Neural cell (in vitro differentiated cells): Measurements from ENCODE around the gene INO80D. TPM values are rescaled to one million over a fixed set of nuclear protein-coding genes. Genes with fewer than 3 reads are reported as not detected.

Experiments used
- H2AFZ ChIP-seq: fragments of 200-600, 300-800 bp; sonication (generic), shearing (Covaris generic); 2 replicates; pipeline ENCODE4 v1.6.0; 2014; ENCODE audit warnings: low read depth, mild to moderate bottlenecking, antibody characterized with exemption, low read length, moderate library complexity
- H3F3A ChIP-seq: fragments of 200-600 bp; shearing (Covaris generic); 2 replicates; pipeline ENCODE4 v1.6.1; 2016; ENCODE audit warnings: mild to moderate bottlenecking, moderate library complexity, mixed read lengths, antibody characterized with exemption, low read length; ENCODE audit not compliant: insufficient read depth, poor library complexity, severe bottlenecking
- H3K27ac ChIP-seq: fragments of 200-600, 300-800 bp; sonication (generic), shearing (Covaris generic); 2 replicates; pipeline ENCODE4 v1.5.1; 2014; ENCODE audit warnings: mild to moderate bottlenecking, low read length, moderate library complexity
- H3K27me3 ChIP-seq: fragments of 300-800, 200-600 bp; sonication (generic), shearing (Covaris generic); 2 replicates; pipeline ENCODE4 v1.6.0; 2014; ENCODE audit warnings: mild to moderate bottlenecking, low read depth, low read length, moderate library complexity; ENCODE audit not compliant: insufficient read depth
- H3K36me3 ChIP-seq: fragments of 300-800, 200-600 bp; sonication (generic), shearing (Covaris generic); 2 replicates; pipeline ENCODE4 v1.5.1; 2014; ENCODE audit warnings: mild to moderate bottlenecking, antibody characterized with exemption, low read length, moderate library complexity; ENCODE audit not compliant: insufficient read depth
- H3K4me2 ChIP-seq: fragments of 300-800, 200-600 bp; sonication (generic), shearing (Covaris generic); 2 replicates; pipeline ENCODE4 v1.6.0; 2014; ENCODE audit warnings: mild to moderate bottlenecking, low read length
- H3K4me3 ChIP-seq: fragments of 300-800, 200-600 bp; sonication (generic), shearing (Covaris generic); 2 replicates; pipeline ENCODE4 v1.5.1; 2014; ENCODE audit warnings: mild to moderate bottlenecking, low read length, moderate library complexity
- H3K79me2 ChIP-seq: fragments of 200-600 bp; shearing (Covaris generic); replicated peaks from 2 replicates; pipeline ENCODE4 v1.6.0; 2014; ENCODE audit warnings: mild to moderate bottlenecking, low read length, moderate library complexity; ENCODE audit not compliant: insufficient read depth
- H3K9ac ChIP-seq: fragments of 300-800, 200-600 bp; sonication (generic), shearing (Covaris generic); 2 replicates; pipeline ENCODE4 v1.6.1; 2016; ENCODE audit warnings: mild to moderate bottlenecking, low read length, mixed read lengths
- H3K9me2 ChIP-seq: fragments of 200-600 bp; shearing (Covaris generic); 2 replicates; pipeline ENCODE4 v1.6.1; 2016; ENCODE audit warnings: mild to moderate bottlenecking, low read length, mixed read lengths; ENCODE audit not compliant: insufficient read depth
- H3K9me3 ChIP-seq: fragments of 200-600, 300-800 bp; sonication (generic), shearing (Covaris generic); 2 replicates; pipeline ENCODE4 v1.6.1; 2016; ENCODE audit warnings: mild to moderate bottlenecking, mixed run types, low read length, moderate library complexity, mixed read lengths
- H4K20me1 ChIP-seq: fragments of 200-600 bp; shearing (Covaris generic); 2 replicates; pipeline ENCODE4 v1.6.1; 2016; ENCODE audit warnings: mild to moderate bottlenecking, mixed run types; ENCODE audit not compliant: insufficient read depth
- CTCF ChIP-seq: fragments of 450-650 bp; IDR thresholded peaks from 2 replicates; pipeline ENCODE4 v1.5.1; 2014; ENCODE audit warnings: antibody characterized with exemption, mild to moderate bottlenecking, moderate library complexity; ENCODE audit not compliant: poor library complexity, severe bottlenecking
- EP300 ChIP-seq: fragments of 450-650 bp; conservative IDR thresholded peaks from 2 replicates; pipeline ENCODE4 v1.6.1; 2014; ENCODE audit warnings: antibody characterized with exemption, mild to moderate bottlenecking, moderate library complexity; ENCODE audit not compliant: poor library complexity, severe bottlenecking
- EZH2 ChIP-seq: fragments of 200-600, 300-800 bp; shearing (Covaris generic), sonication (generic); IDR thresholded peaks from 2 replicates; pipeline ENCODE4 v1.6.1; 2014; ENCODE audit warnings: antibody characterized with exemption, low read length, borderline replicate concordance, mild to moderate bottlenecking; ENCODE audit not compliant: insufficient read depth, poor library complexity, severe bottlenecking
- MXI1 ChIP-seq: fragments of 450-650 bp; conservative IDR thresholded peaks from 2 replicates; pipeline ENCODE4 v1.6.1; 2014; ENCODE audit warnings: antibody characterized with exemption, mild to moderate bottlenecking; ENCODE audit not compliant: poor library complexity, severe bottlenecking
- POLR2AphosphoS5 ChIP-seq: IDR thresholded peaks from 2 replicates; pipeline ENCODE4 v1.6.1; 2012
- RAD21 ChIP-seq: fragments of 450-650 bp; conservative IDR thresholded peaks from 2 replicates; pipeline ENCODE4 v1.6.1; 2014; ENCODE audit warnings: antibody characterized with exemption, mild to moderate bottlenecking, moderate library complexity
- REST ChIP-seq: IDR thresholded peaks from 2 replicates; pipeline ENCODE4 v1.6.1; 2012; ENCODE audit warnings: borderline replicate concordance
- SMC3 ChIP-seq: fragments of 450-650 bp; conservative IDR thresholded peaks from 2 replicates; pipeline ENCODE4 v1.6.1; 2014; ENCODE audit warnings: antibody characterized with exemption, mild to moderate bottlenecking, moderate library complexity; ENCODE audit not compliant: poor library complexity
- TAF1 ChIP-seq: IDR thresholded peaks from 2 replicates; pipeline ENCODE4 v1.6.1; 2012; ENCODE audit warnings: low read depth
- polyA minus RNA-seq: library from RNA; depleted of rRNA, polyadenylated mRNA; stranded (reverse); fragments of >200 nt; gene quantifications from 2 replicates; pipeline ENCODE4 v1.2.3, GENCODE V29; 2014
- polyA plus RNA-seq: library from polyadenylated mRNA; depleted of rRNA; stranded (reverse); fragments of >200 nt; gene quantifications from 2 replicates; pipeline ENCODE4 v1.2.3, GENCODE V29; 2014

INO80D gene
- 7.8 and 8.7 TPM in 2 replicates for polyA plus RNA-seq
- 32.4 and 41.2 TPM in 2 replicates for polyA minus RNA-seq

GRCh38 chr2:206085742-206086445 lies at the start of gene INO80D:
Gene INO80D (minus strand): TSS chr2:206086174. CDS start chr2:206063016, 23,158 bp downstream.
- Histone ChIP-seq H3K27me3 (no peaks in the 10 kb centered on the region), H3K36me3 (no peaks in the 10 kb centered on the region), H2AFZ (peak within 1 kb of the TSS; percentile 97), H3K4me2 (peak within 1 kb of the TSS; percentile 89), H3K27ac (peak within 1 kb of the TSS; percentile 99), H3K4me3 (peak within 1 kb of the TSS; percentile 85), H3K9me3 (no peaks in the 10 kb centered on the region), H3K9ac (peak within 1 kb of the TSS; percentile 98), H4K20me1 (no peaks in the 10 kb centered on the region), H3K9me2 (no peaks in the 10 kb centered on the region), H3K79me2 (peaks cover 64% of the 10 kb centered on the region), H3F3A (no peaks in the 10 kb centered on the region)
- TF ChIP-seq CTCF = peak; percentile 76
- no peak for TF ChIP-seq MXI1
- no peak for TF ChIP-seq EZH2
- TF ChIP-seq POLR2AphosphoS5 = peak; percentile 74
- TF ChIP-seq REST = peak; percentile 96
- TF ChIP-seq SMC3 = peak; percentile 26
- peak; percentile 47 for TF ChIP-seq RAD21
- peak; percentile 92 for TF ChIP-seq TAF1
- peak; percentile 42 for TF ChIP-seq EP300

GRCh38 chr2:206127656-206128055 lies 41.7 kb upstream of the INO80D start:
- H3K4me3 ChIP-seq = no peak overlapping the region
- H2AFZ ChIP-seq = no peak overlapping the region
- H4K20me1 ChIP-seq = no peaks in the 10 kb centered on the region
- H3K4me2 ChIP-seq = no peak overlapping the region
- H3K36me3 ChIP-seq = peaks cover 3% of the 10 kb centered on the region
- no peaks in the 10 kb centered on the region for H3K9me2 ChIP-seq
- no peak for TF ChIP-seq RAD21
- no peak for TF ChIP-seq POLR2AphosphoS5
- TF ChIP-seq MXI1 = no peak
- TF ChIP-seq SMC3 = no peak
- TF ChIP-seq CTCF = no peak
- TF ChIP-seq REST = no peak
- no peaks in the 10 kb centered on the region for H3K79me2 ChIP-seq
- H3F3A ChIP-seq = no peaks in the 10 kb centered on the region
- no peaks in the 10 kb centered on the region for H3K27me3 ChIP-seq
- H3K9me3 ChIP-seq = no peaks in the 10 kb centered on the region
- no peak overlapping the region for H3K27ac ChIP-seq
- H3K9ac ChIP-seq = no peak overlapping the region
